Mammary epithelial cell (primary cell): ENCODE measurements around the gene PPRC1.

Experiments
- EZH2 ChIP-seq: IDR thresholded peaks from 2 replicates; pipeline ENCODE4 v1.6.1; 2012; ENCODE audit warnings: low read length, inconsistent platforms, borderline replicate concordance
- TF ChIP-seq, protein P1 (sequence below), 2 donors: IDR thresholded peaks in 1 of 2; conservative IDR thresholded peaks in 1 of 2; 2 replicates each; pipeline ENCODE4 v1.5.1; 2011 to 2012; ENCODE audit warnings: inconsistent platforms in 2 of 2, low read length in 2 of 2, mild to moderate bottlenecking in 2 of 2, control low read depth in 1 of 2, low read depth in 1 of 2; ENCODE audit not compliant: insufficient read depth in 1 of 2; ENCODE audit errors: extremely low read depth in 1 of 2

DNA sequence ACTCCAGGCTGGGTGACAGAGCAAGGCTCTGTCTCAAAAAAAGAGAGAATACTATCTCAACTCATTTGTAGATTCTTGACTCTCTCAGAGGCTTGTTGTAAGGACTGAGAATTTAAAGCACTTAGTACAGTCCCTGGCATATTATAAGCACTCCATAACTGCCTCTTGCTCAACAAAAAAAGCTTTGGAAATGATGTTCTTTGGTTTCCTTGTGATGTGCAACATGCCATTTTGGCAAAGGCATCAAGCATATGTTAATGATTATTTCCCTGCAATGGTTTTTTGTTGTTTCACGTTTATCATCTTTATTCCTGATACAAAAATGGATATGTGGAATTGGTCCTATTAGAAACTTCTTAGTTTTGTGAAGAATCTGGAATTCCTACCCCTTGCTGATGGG lies 35.0 kb downstream of the PPRC1 start:
- TF ChIP-seq, protein P1, sequence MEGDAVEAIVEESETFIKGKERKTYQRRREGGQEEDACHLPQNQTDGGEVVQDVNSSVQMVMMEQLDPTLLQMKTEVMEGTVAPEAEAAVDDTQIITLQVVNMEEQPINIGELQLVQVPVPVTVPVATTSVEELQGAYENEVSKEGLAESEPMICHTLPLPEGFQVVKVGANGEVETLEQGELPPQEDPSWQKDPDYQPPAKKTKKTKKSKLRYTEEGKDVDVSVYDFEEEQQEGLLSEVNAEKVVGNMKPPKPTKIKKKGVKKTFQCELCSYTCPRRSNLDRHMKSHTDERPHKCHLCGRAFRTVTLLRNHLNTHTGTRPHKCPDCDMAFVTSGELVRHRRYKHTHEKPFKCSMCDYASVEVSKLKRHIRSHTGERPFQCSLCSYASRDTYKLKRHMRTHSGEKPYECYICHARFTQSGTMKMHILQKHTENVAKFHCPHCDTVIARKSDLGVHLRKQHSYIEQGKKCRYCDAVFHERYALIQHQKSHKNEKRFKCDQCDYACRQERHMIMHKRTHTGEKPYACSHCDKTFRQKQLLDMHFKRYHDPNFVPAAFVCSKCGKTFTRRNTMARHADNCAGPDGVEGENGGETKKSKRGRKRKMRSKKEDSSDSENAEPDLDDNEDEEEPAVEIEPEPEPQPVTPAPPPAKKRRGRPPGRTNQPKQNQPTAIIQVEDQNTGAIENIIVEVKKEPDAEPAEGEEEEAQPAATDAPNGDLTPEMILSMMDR (conservative IDR thresholded peaks at IDR 0.05 in 1 of 2, IDR thresholded peaks at IDR 0.05 in 1 of 2; ENCODE audit: extremely low read depth in 1 of 2, insufficient read depth in 1 of 2, low read depth in 1 of 2, low read length in 2 of 2), result no peak
- no peak for TF ChIP-seq EZH2
